ELR (cell line): Measurements from ENCODE around the gene LPIN2.
A peak's percentile ranks its signal among the peaks of the same experiment; 100 is the strongest.
"Not testable (repeated sequence)": the region's sequence is repeated elsewhere in the genome, so short reads cannot be mapped to it uniquely, and the experiment has no call there.

Source experiments
- DNase-seq: peaks from one replicate; pipeline ENCODE4 v3.0.0-alpha.2; 2015; ENCODE audit warnings: low read depth

LPIN2 gene

DNA sequence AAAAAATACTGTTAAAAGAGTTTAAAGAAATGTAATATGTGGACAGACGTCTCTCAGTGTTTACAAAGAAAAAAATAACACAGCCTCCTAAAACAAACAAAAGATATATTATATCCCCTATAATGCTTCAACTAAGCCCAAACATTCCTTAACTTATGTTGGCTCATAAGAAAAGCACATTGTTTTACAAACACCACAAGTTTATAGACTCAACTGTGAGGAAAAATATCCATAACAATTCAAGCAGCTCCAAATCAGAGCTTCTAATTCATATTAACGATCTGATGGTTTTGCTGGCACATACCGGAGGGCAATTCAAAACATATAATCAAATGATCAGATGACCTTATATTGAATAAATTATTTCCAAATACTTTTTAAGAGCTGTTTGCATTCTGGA lies 5.5 kb downstream of the LPIN2 start:
- no peak for DNase-seq

DNA sequence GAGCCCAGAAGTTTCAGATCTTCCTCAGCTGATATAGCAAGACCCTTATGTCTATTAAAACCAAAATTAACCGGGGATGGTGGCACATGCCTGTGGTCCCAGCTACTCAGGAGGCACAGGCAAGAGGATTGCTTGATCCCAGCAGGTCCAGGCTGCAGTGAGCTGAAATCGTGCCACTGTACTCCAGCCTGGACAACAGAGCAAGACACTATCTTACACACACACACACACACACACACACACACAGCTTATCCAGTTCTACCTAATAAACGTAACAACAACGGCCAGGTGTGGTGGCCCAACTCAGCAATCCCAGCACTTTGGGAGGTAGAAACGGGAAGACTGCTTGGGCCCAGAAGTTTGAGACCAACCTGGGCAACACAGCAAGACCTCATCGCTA lies 7.5 kb downstream of the LPIN2 start:
- no peak for DNase-seq

DNA sequence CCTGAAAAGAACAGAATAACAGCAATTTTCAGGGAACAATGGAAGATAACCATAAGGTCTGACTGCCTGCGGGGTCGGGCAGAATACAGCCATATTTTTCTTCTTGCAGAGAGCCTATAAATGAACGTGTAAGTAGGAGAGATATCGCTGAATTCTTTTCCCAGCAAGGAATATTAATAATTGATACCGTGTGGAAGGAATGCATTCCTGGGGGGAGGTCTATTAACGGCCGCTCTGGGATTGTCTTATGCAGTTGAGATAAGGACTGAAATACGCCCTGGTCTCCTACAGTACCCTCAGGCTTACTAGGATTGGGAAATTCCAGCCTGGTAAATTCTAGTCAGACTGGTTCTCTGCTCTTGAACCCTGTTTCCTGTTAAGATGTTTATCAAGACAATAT lies 9.2 kb downstream of the LPIN2 start:
- not testable (repeated sequence) for DNase-seq

DNA sequence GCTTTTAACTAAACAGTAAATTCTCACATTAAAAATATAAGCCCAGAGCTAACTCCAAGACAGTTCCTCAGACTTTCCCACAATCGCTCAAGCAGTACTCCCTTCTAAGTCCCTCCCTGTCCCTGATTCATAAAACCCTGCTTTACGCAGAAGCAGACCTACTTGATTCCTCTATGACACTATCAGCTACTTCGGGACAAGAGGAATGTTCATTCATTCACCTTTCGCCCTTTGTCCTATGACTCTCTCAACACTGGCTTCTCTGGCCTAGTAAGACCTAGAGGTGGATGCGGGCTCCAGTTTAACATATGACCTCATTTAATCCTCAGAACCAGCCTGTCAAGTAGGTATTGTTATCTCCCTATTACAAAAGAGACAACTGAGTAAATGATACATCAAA lies 10.2 kb downstream of the LPIN2 start:
- DNase-seq = no peak

DNA sequence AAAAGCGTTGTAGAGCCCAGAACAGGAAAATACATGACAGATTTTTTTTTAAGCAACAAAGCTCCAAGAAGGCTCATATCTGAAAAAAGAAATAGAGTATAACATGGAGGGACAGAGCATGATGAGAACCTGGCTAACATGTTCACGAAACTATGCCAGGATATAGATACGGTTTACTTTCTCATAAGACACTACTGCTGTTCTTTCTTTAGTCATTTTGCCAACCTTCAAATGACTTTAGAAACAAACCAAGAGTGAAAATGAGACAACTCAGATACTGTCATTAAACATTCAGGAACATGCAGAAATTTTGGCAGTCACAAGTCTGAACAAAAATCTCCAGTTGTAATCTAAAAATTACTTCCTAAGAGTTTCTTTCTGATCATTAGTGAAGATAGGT lies 14.3 kb downstream of the LPIN2 start:
- no peak for DNase-seq

DNA sequence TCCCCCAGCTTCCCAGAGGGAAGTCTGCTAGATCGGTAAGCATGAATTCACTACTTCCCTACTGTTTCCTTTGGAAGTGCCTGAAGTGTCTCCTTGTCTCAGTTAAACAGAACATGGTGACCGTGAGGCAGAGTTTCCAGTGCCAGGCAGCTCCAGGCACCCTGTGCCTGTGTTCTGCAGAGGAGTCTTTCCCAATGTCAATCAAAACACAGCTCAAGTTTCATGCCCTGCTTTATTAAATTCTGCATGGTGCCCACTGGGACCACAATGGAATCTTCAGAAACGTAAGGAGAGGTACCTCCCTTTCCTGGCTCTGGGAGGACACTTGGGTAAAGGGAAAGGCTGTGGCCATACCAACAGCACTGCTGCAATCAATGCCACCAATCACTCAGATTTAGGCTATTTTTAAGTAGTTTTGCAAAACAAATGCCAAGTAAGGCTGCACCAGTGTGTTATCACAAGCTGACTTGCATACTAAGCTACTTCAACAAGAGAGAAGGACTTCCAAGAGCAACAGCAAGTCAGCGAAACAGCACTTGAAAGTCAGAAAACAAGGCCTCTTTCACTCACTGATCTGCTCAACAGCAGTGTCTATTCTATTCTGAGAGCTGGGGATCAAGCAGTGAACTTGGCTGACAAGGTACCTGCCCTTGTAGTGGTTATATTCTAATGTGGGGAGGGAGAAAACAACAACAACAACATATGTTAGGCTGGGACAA lies 14.9 kb downstream of the LPIN2 start:
- no peak for DNase-seq

DNA sequence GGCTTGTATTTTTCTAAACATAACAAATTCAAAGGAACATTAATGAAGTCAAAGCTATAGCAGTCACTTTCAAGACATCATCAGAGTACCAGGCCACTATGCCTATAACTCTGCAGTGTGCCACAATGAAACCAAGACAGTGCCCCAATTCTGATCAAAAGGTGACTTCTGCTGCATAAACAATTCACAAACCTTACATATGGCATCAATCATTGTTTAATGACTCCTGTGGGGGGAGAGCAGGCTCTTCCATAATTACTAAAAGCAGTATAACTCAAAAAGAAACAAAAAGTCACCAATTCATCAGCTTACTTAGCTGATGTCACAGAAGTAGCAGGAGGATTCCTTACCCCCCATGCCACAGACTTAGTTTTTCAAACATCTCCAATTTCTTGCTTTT lies 15.5 kb downstream of the LPIN2 start:
- DNase-seq = no peak

DNA sequence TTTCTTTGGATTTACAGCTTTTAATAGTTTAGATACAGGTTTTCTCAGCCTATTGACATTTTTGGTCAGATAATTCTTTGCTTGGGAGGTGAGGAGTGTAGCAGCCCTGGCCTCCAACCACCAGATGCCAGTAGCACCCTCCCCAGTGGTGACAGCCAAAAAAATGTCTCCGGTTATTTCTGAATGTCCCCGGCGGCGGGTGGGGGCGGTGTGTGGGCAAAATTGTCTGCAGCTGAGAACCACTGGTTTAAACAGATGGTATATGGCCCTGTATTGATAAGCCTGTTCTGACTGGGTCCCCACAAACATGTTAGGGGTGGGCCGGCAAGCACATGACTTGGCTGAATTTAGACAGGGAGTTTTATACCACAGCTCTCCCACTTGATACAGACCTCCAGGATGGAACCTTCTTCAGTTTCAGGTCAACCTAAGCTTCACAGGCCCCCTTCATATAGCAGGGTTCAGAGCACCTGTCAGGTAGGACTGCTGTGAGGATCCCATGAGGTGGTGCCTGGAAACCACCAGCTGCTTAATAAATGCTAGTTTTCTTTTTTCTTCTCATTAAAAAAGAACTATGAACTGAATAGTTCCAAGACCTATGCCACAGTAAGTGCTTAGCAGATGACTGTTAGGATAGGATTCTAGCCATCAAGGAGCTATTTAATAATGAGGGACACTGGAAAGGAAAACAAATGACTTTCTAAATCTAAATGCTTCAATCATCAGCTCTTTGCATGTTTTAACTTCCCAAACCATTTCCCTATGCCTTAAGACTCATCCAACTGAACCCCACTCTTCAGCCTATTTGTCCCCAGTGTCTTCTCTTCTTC lies 18.1 kb downstream of the LPIN2 start:
- DNase-seq = no peak

DNA sequence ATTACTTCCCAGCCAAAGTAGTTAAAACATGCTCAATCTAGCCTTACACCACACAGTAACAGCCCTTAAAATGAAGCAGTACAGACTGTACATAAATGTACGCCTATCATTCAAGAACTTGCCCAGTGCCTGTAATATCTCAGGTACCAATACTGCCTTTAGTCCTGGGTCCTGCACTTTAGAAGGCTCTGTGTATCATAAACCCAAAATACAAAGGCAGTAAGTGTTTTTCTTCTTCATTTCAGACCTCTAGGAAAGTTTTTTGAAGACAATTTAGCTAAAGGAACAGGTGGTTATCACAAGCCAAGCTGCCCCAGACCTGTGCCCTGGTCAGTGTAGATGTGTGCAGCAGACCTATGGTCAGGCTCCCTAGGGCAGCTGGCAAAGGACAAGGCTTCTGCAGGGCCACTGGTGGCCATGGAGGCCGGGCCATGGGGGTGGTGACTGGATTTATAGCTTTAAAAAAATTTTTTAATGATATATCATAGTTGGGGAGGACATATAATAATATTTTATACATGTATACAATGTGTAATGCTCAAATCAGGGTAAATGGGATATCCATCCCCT lies 18.8 kb downstream of the LPIN2 start:
- DNase-seq = no peak

DNA sequence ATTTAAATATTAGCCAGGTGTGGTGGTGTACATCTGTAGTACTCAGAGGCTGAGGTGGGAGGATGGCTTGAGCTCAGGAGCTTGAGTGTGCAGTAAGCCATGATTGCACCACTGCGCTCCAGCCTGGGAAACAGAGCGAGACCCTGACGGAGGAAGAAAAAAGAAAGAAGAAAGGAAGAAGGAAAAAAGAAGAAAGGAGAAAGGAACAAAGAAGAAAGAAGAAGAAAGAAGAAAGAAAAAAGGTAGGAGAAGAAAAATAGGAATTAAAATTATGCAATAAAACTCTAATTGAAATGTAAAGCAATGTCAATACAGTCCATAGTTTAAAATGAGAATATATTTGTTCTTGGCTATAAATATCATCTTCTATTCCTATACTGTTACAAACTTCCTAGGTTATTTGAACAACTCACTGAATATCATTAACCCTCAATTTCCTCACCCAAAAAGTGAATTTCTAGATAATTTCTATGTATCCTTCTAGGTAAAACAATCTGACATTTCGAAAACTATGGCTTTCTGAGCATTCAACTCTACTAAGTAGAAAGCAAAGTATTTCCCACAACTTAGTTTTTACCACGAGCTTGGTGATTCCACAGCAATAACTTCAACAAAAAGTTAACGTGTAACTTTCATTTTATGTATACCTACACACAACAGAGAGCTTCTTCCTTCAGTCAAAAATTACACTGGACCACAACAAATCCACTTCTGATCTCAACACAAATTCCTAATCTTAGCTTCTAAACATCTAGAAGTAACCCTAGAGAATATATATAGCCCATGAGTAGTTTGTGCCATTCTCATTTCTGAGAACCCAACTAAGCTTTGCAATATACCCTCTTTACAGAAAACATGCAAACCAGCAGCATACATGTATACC lies 19.7 kb downstream of the LPIN2 start:
- DNase-seq = no peak

DNA sequence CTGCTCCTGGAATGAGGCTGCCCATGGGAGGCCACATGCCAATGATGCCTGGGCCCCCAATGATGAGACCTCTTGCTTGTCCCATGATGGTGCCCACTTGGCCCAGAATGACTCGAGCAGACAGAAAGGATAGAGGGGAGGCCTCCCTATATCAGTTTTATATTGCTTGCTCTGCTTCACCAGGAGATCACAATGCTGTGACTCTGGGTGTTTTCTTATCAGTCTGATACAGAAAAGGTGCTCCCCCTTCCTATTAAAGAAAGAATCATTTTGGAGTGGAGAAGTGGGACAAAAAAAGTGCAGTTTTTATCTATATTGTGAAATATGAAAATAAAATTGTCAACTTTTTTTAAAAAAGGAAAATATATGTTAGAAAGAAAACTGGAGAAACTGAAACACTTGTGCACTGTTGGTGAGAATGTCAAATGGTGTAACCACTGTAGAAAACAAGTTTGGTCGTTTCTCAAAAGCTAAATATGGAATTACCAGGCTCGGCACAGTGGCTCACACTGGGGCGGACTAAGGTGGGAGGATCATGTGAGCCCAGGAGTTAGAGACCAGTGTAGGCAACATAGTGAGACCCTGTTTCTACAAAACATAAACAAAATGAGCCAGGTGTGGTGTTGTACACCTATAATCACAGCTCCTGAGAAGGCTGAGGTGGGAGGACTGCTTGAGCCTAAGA lies 21.8 kb downstream of the LPIN2 start:
- DNase-seq = no peak

DNA sequence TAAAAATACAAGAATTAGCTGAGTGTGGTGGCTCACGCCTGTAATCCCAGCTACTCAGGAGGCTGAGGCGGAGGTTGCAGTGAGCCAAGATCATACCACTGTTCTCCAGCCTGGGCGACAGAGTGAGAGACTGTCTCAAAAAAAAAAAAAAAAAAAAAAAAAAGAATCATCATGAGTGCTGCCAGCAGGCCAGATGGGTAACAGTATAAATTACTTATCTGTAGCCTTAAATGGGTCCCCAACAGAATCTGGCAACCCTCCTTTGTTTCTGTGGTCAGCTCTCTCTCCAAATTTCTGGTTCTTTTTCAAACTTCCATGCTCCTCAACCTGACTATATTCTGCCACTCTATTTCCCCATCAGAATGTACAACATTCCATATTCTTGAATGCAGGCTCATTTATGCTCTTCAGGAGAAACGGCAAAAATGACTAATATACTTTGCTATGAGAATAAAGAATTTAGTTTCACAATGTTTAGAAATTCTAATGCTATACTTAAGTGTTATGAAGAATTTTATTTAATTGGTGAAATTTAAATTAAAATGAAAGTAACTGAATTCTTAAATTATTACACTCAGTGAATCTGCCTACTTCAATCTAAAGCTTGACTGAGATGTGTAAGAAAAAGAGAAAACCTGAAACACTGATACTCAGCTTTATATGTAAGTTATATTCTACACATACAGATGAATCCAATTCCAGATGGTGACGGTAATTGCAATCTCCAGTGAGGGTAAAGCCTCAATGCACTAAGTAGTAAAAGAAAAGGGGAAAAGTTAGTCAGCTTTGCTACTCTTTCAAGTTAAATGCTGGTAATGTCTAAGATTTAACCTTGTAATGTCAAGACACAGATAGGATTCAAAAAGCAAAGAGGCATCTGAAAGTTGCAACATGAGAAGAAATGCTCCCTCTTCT lies 24.8 kb downstream of the LPIN2 start:
- DNase-seq = peak; percentile 85

DNA sequence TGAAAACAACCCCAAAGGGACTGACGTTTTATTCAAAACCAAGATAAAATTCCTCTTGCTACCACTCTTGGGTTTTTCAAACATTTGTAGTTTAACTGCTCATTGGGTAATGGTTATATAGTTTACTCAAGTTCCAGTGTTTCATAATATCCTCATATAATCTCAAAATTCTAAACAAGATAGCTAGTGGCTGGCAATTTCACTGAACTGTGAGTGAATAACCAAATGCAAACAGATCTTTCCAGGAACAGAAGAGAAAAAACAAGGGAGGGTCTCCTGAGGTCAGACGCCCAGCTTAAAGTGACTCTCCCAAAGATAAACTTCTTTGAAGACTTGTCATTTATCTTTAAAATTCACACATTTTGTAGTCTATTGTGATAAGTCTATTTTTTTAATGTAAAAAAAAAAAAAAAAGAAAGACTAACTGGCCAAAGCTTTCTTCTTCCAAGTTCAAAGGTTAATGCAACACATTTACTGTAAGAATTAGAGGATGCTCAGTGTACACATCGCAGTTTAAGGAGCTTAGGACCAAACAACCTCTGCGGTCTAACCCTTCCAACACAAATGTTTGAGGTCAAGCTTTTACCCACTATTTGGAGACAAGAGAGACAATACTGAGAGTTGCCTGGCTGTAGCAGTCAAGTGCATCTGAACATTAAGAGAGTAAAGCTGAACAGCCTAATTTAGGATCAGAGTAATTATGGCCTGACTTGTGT lies 26.6 kb downstream of the LPIN2 start:
- DNase-seq = no peak

DNA sequence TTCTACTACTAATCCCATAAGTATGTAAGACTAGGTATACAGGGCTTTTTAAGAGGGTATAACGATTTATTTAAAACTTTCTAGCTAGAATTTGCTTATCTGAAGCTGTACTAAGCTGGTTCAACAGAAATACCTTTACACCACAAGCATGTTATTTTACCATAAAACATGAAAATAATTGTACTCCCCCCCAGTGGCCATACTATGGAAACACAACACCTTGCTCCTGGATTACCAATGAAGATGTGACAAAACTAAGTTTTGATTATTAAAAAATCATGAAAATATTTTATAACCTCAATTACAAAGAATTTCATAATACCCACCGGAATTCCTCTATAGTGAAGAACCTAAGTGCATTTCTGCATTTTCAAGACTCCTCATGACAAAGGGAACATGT lies 27.3 kb downstream of the LPIN2 start:
- DNase-seq = peak; percentile 67

DNA sequence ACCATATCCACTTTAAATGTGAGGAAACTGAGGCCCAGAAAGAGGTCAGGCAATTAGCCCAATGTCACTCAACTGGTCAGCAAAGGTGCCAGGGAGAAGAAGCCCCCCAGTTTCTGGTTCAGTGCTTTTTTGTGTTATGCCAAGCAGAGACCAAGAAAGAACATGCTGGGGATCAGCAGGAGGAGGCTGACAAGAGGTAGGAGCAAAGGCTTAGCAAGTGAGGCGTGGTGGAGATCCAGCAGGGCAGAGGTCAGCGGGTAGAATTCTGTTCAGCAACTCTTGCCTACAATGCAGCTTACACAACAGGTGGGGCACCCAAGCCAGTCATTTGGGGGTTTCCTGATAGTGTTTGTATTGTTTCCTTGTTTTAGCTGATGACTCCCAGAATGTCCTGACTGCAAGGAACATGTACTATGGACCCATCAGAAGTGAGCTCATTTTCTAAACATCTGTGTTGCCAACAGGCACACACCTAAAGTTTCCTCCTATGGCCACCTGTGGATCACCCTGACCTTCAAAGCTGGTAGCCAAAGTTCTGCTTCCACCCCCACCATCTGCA lies 28.2 kb downstream of the LPIN2 start:
- DNase-seq = no peak

DNA sequence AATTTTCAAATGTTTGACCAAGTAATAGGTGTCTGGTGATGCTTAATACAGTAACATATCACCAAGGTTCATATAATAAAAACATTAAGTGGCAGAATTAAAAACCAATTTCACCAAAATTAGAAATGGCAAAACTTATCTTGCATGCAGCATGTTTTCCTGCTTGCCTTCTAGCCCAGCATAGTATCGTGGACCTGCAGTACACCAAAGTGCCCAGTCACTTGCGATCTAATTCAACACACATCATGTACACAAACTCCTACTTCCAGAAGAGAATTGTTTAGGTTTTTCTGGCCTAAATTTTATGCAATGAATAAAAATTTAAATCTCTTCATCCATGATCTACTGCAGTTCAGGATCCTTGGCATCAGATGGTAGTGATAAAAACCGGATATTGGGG lies 28.9 kb downstream of the LPIN2 start:
- DNase-seq = no peak

DNA sequence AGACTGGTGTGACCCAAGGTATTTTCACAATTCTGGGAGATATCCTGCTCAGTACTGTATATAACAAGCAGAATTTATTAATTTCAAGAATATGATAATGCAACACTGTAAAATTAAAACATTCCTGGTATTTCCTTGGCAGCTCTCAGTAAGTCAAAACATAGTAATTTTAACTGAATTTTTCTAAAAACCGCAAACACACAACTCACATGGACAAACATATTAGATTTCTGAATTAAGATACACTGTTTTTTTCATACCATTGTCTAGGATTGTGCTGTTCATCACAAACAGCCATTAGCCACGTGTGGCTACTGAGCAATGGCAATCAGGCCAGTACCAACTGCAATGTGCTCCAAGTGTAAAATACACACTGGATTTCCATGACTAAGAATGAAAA lies 29.6 kb downstream of the LPIN2 start:
- DNase-seq = no peak

DNA sequence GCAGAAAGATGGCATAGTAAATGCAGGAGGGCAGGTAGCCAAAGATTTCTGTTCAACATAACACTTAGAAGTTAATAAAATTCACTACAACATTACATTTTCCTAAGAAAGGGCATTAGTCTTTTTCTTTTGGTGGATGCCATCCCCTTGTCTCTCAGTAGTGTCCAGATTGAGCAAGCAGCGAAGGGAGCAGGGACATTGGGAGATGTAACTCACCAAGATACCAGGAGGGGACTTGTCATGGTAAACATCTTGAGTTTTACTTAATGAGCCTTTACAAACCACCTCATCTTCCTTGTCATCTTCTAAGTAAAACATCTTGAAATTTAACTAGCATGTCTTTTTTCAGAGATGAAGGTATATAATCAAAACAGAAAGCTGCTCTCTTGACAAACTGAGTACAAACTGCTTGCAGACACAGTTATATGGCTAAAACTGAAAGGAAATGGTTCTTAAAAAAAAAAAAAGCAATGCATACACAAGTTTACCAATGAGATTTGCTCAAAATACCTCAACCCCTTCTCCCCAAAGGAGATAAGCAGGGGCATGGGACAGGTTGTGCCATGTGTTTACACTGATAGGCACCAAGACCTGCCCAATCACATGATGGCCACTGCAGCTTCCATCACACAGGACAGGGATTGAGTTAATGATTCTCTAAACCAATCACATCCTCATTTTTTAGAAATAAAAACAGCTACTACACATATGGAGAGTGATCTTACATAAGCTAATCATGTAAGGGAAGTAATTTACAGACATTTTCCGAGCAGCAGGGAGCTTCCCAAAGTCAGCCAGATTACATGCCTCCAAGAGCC lies 30.3 kb downstream of the LPIN2 start:
- peak; percentile 38 for DNase-seq

DNA sequence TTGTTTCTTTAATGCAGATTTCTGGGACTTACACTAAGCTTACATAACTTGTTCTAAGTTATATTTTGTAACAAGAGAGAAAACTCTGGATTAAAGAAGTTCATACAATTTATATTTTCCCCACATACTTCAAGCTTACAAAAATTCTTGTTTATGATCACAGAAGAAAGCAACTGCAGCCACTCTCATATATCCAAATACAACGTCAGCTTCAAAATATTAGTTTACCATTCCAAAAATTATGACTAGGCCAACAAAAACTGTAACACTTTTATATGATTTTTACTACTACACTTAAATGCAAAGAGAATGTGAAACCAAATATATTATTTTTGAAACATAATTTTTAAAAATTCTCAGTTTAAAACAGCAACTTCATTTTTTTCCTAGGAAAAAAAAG lies 30.9 kb downstream of the LPIN2 start:
- DNase-seq = no peak
